MM.1S (cell line): ENCODE results near the gene WNT10A.

Experiments
- CTCF ChIP-seq: fragments of 300-600 bp; sonication (generic); IDR thresholded peaks from 2 replicates; pipeline ENCODE4 v1.5.1; 2016; ENCODE audit warnings: antibody characterized with exemption, low read length, mixed read lengths
- EZH2phosphoT487 ChIP-seq: fragments of 300-600 bp; sonication (generic); IDR thresholded peaks from 2 replicates; pipeline ENCODE4 v1.6.1; 2018; ENCODE audit warnings: antibody characterized with exemption, low read length

- no peak for TF ChIP-seq CTCF
- TF ChIP-seq EZH2phosphoT487, result no peak
These were observed 1.5 kb upstream of the WNT10A start for GRCh38 chr2:218878926-218879761.
